ENCODE data around the gene PRKCZ. TPM values are rescaled to one million over a fixed set of nuclear protein-coding genes. Genes with fewer than 3 reads are reported as not detected.

The PRKCZ gene
- total RNA-seq, 1 donor from 2014 or later, result 4.2 TPM

- Histone ChIP-seq H3K9ac (ENCODE audit: low read depth in 1 of 3, low read length in 3 of 3) (no peak overlapping the region), H3K4me1 (ENCODE audit: control insufficient read depth in 3 of 3, insufficient read depth in 3 of 3, low read length in 3 of 3) (no peaks in the 10 kb centered on the region), H3K27ac (ENCODE audit: low read depth, low read length) (no peak overlapping the region), H3K36me3 (ENCODE audit: control insufficient read depth in 3 of 3, insufficient read depth in 3 of 3, low read length in 3 of 3) (no peaks in the 10 kb centered on the region), H3K27me3 (ENCODE audit: control insufficient read depth in 3 of 3, insufficient read depth in 3 of 3, low read length in 3 of 3) (peaks cover 19 to 52% (median 23%) of the 10 kb centered on the region in 3 donors), H3K4me3 (ENCODE audit: low read length in 3 of 3) (no peak overlapping the region), H3K9me3 (ENCODE audit: control insufficient read depth in 3 of 3, low read length in 3 of 3) (no peaks in the 10 kb centered on the region)
Observed at GRCh38 chr1:2098839-2099785, 48.9 kb downstream of the PRKCZ start.

GRCh38 chr1:2099886-2100779 is 49.9 kb downstream of the PRKCZ start:
- Histone ChIP-seq H3K4me3 (ENCODE audit: low read length in 3 of 3) (no peak overlapping the region), H3K27ac (ENCODE audit: low read depth, low read length) (no peak overlapping the region), H3K9ac (ENCODE audit: low read depth in 1 of 3, low read length in 3 of 3) (no peak overlapping the region), H3K36me3 (ENCODE audit: control insufficient read depth in 3 of 3, insufficient read depth in 3 of 3, low read length in 3 of 3) (no peaks in the 10 kb centered on the region), H3K4me1 (ENCODE audit: control insufficient read depth in 3 of 3, insufficient read depth in 3 of 3, low read length in 3 of 3) (no peaks in the 10 kb centered on the region), H3K9me3 (ENCODE audit: control insufficient read depth in 3 of 3, low read length in 3 of 3) (no peaks in the 10 kb centered on the region), H3K27me3 (ENCODE audit: control insufficient read depth in 3 of 3, insufficient read depth in 3 of 3, low read length in 3 of 3) (peaks cover 23 to 59% (median 33%) of the 10 kb centered on the region in 3 donors)

GRCh38 chr1:2100780-2101108 is 50.5 kb downstream of the PRKCZ start:
- no peaks in the 10 kb centered on the region for H3K9me3 ChIP-seq (ENCODE audit: control insufficient read depth in 3 of 3, low read length in 3 of 3)
- no peak overlapping the region for H3K4me3 ChIP-seq (ENCODE audit: low read length in 3 of 3)
- no peak overlapping the region for H3K9ac ChIP-seq (ENCODE audit: low read depth in 1 of 3, low read length in 3 of 3)
- peaks cover 23 to 57% (median 34%) of the 10 kb centered on the region in 3 donors for H3K27me3 ChIP-seq (ENCODE audit: control insufficient read depth in 3 of 3, insufficient read depth in 3 of 3, low read length in 3 of 3)
- H3K27ac ChIP-seq (ENCODE audit: low read depth, low read length), result no peak overlapping the region
- H3K4me1 ChIP-seq (ENCODE audit: control insufficient read depth in 3 of 3, insufficient read depth in 3 of 3, low read length in 3 of 3), result no peaks in the 10 kb centered on the region
- no peaks in the 10 kb centered on the region for H3K36me3 ChIP-seq (ENCODE audit: control insufficient read depth in 3 of 3, insufficient read depth in 3 of 3, low read length in 3 of 3)

GRCh38 chr1:2101531-2101930 is 51.3 kb downstream of the PRKCZ start:
- no peak overlapping the region for H3K27ac ChIP-seq (ENCODE audit: low read depth, low read length)
- no peaks in the 10 kb centered on the region for H3K4me1 ChIP-seq (ENCODE audit: control insufficient read depth in 3 of 3, insufficient read depth in 3 of 3, low read length in 3 of 3)
- peaks cover 23 to 53% (median 34%) of the 10 kb centered on the region in 3 donors for H3K27me3 ChIP-seq (ENCODE audit: control insufficient read depth in 3 of 3, insufficient read depth in 3 of 3, low read length in 3 of 3)
- no peak overlapping the region for H3K9ac ChIP-seq (ENCODE audit: low read depth in 1 of 3, low read length in 3 of 3)
- no peak overlapping the region for H3K4me3 ChIP-seq (ENCODE audit: low read length in 3 of 3)
- no peaks in the 10 kb centered on the region for H3K36me3 ChIP-seq (ENCODE audit: control insufficient read depth in 3 of 3, insufficient read depth in 3 of 3, low read length in 3 of 3)
- no peaks in the 10 kb centered on the region for H3K9me3 ChIP-seq (ENCODE audit: control insufficient read depth in 3 of 3, low read length in 3 of 3)

GRCh38 chr1:2101946-2102345 is 51.7 kb downstream of the PRKCZ start:
- H3K9me3 ChIP-seq (ENCODE audit: control insufficient read depth in 3 of 3, low read length in 3 of 3), result no peaks in the 10 kb centered on the region
- H3K36me3 ChIP-seq (ENCODE audit: control insufficient read depth in 3 of 3, insufficient read depth in 3 of 3, low read length in 3 of 3), result no peaks in the 10 kb centered on the region
- H3K9ac ChIP-seq (ENCODE audit: low read depth in 1 of 3, low read length in 3 of 3), result no peak overlapping the region

GRCh38 chr1:2102753-2103152 is 52.5 kb downstream of the PRKCZ start:
- Histone ChIP-seq H3K9ac (ENCODE audit: low read depth in 1 of 3, low read length in 3 of 3) (no peak overlapping the region), H3K4me3 (ENCODE audit: low read length in 3 of 3) (no peak overlapping the region), H3K9me3 (ENCODE audit: control insufficient read depth in 3 of 3, low read length in 3 of 3) (no peaks in the 10 kb centered on the region), H3K4me1 (ENCODE audit: control insufficient read depth in 3 of 3, insufficient read depth in 3 of 3, low read length in 3 of 3) (no peaks in the 10 kb centered on the region), H3K27me3 (ENCODE audit: control insufficient read depth in 3 of 3, insufficient read depth in 3 of 3, low read length in 3 of 3) (peaks cover 23 to 49% (median 34%) of the 10 kb centered on the region in 3 donors), H3K36me3 (ENCODE audit: control insufficient read depth in 3 of 3, insufficient read depth in 3 of 3, low read length in 3 of 3) (no peaks in the 10 kb centered on the region), H3K27ac (ENCODE audit: low read depth, low read length) (no peak overlapping the region)

More at GRCh38 chr1:2101946-2102345, 51.7 kb downstream of the PRKCZ start:
- Histone ChIP-seq H3K4me3 (ENCODE audit: low read length in 3 of 3) (no peak overlapping the region), H3K27me3 (ENCODE audit: control insufficient read depth in 3 of 3, insufficient read depth in 3 of 3, low read length in 3 of 3) (peaks cover 23 to 51% (median 34%) of the 10 kb centered on the region in 3 donors), H3K4me1 (ENCODE audit: control insufficient read depth in 3 of 3, insufficient read depth in 3 of 3, low read length in 3 of 3) (no peaks in the 10 kb centered on the region), H3K27ac (ENCODE audit: low read depth, low read length) (no peak overlapping the region)

- H3K9me3 ChIP-seq (ENCODE audit: control insufficient read depth in 3 of 3, low read length in 3 of 3), result no peaks in the 10 kb centered on the region
- no peaks in the 10 kb centered on the region for H3K4me1 ChIP-seq (ENCODE audit: control insufficient read depth in 3 of 3, insufficient read depth in 3 of 3, low read length in 3 of 3)
- H3K4me3 ChIP-seq (ENCODE audit: low read length in 3 of 3), result no peak overlapping the region
- H3K27ac ChIP-seq (ENCODE audit: low read depth, low read length), result no peak overlapping the region
- no peaks in the 10 kb centered on the region for H3K36me3 ChIP-seq (ENCODE audit: control insufficient read depth in 3 of 3, insufficient read depth in 3 of 3, low read length in 3 of 3)
- H3K27me3 ChIP-seq (ENCODE audit: control insufficient read depth in 3 of 3, insufficient read depth in 3 of 3, low read length in 3 of 3), result peaks cover 27 to 55% (median 39%) of the 10 kb centered on the region in 3 donors
- no peak overlapping the region for H3K9ac ChIP-seq (ENCODE audit: low read depth in 1 of 3, low read length in 3 of 3)
Observed at GRCh38 chr1:2103266-2103900, 53.2 kb downstream of the PRKCZ start.

GRCh38 chr1:2103901-2104590 is 53.8 kb downstream of the PRKCZ start:
- no peak overlapping the region for H3K4me3 ChIP-seq (ENCODE audit: low read length in 3 of 3)
- H3K4me1 ChIP-seq (ENCODE audit: control insufficient read depth in 3 of 3, insufficient read depth in 3 of 3, low read length in 3 of 3), result no peaks in the 10 kb centered on the region
- H3K27me3 ChIP-seq (ENCODE audit: control insufficient read depth in 3 of 3, insufficient read depth in 3 of 3, low read length in 3 of 3), result peaks cover 33 to 57% (median 46%) of the 10 kb centered on the region in 3 donors
- H3K9ac ChIP-seq (ENCODE audit: low read depth in 1 of 3, low read length in 3 of 3), result no peak overlapping the region
- H3K9me3 ChIP-seq (ENCODE audit: control insufficient read depth in 3 of 3, low read length in 3 of 3), result no peaks in the 10 kb centered on the region
- H3K36me3 ChIP-seq (ENCODE audit: control insufficient read depth in 3 of 3, insufficient read depth in 3 of 3, low read length in 3 of 3), result no peaks in the 10 kb centered on the region
- H3K27ac ChIP-seq (ENCODE audit: low read depth, low read length), result no peak overlapping the region

GRCh38 chr1:2104621-2105427 is 54.6 kb downstream of the PRKCZ start:
- no peaks in the 10 kb centered on the region for H3K36me3 ChIP-seq (ENCODE audit: control insufficient read depth in 3 of 3, insufficient read depth in 3 of 3, low read length in 3 of 3)
- H3K4me3 ChIP-seq (ENCODE audit: low read length in 3 of 3), result no peak overlapping the region
- H3K9me3 ChIP-seq (ENCODE audit: control insufficient read depth in 3 of 3, low read length in 3 of 3), result no peaks in the 10 kb centered on the region
- no peak overlapping the region for H3K27ac ChIP-seq (ENCODE audit: low read depth, low read length)
- peaks cover 29 to 60% (median 54%) of the 10 kb centered on the region in 3 donors for H3K27me3 ChIP-seq (ENCODE audit: control insufficient read depth in 3 of 3, insufficient read depth in 3 of 3, low read length in 3 of 3)
- no peaks in the 10 kb centered on the region for H3K4me1 ChIP-seq (ENCODE audit: control insufficient read depth in 3 of 3, insufficient read depth in 3 of 3, low read length in 3 of 3)
- no peak overlapping the region for H3K9ac ChIP-seq (ENCODE audit: low read depth in 1 of 3, low read length in 3 of 3)

Measured in skeletal muscle tissue (tissue), 4 donors.